ENCODE results near the gene MT1E.

DNA sequence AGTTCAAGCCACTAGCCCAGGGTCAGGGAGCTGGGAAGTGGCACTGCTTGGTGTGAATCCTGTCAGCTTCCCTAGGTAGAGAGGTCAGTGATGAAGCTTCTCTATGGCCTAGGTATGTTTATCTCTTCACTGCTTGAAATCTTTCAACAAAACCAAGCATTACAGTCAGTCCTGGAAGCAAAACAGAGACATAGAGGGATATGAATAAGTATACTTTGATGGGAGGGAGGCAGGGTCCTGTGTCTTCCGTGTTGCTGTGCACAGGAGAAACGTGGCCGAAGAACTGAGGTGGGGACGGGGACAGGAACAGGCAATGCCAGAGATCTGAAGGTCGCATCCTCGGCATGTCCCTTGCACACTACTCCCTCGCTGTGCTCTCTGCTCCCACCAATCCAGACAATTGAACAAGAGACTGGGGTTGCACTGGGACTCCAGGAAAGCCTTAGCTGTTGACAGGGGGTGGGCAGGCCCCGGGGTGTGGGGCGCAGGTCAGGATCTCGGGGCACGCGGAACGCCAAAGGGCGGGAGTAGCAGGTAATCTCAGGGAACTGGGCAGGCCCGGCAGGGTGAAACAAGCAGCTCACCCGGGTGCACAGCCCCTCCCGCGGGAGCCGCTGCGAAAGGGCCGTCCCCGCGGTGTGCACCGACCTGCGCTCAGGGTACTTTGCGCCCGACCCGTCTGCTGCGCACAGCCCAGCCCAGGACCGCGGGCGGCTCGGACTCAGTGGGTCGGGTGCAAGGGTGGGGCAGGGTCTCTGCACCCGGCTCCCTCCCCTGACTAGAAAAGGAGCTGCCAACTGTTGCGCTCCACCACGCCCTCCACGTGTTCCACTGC, 43.6 kb downstream of the MT1E start, which contains the start of gene MT1H:
- TF ChIP-seq, protein P1, sequence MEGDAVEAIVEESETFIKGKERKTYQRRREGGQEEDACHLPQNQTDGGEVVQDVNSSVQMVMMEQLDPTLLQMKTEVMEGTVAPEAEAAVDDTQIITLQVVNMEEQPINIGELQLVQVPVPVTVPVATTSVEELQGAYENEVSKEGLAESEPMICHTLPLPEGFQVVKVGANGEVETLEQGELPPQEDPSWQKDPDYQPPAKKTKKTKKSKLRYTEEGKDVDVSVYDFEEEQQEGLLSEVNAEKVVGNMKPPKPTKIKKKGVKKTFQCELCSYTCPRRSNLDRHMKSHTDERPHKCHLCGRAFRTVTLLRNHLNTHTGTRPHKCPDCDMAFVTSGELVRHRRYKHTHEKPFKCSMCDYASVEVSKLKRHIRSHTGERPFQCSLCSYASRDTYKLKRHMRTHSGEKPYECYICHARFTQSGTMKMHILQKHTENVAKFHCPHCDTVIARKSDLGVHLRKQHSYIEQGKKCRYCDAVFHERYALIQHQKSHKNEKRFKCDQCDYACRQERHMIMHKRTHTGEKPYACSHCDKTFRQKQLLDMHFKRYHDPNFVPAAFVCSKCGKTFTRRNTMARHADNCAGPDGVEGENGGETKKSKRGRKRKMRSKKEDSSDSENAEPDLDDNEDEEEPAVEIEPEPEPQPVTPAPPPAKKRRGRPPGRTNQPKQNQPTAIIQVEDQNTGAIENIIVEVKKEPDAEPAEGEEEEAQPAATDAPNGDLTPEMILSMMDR (conservative IDR thresholded peaks at IDR 0.05 in 1 of 2, IDR thresholded peaks at IDR 0.05 in 1 of 2; ENCODE audit: low read depth in 1 of 2, low read length in 2 of 2) = no peak
- no peak for TF ChIP-seq EZH2 (IDR thresholded peaks at IDR 0.05; ENCODE audit: low read length, missing control alignments)
